Endodermal cell (in vitro differentiated cells): ENCODE results near the gene ZNF729. TPM values are rescaled to one million over a fixed set of nuclear protein-coding genes. Genes with fewer than 3 reads are reported as not detected.

Source experiments
- DNase-seq: peaks from one replicate; pipeline ENCODE4 v3.0.0-alpha.2; 2017
- H3K27ac ChIP-seq: 2 replicates; pipeline ENCODE4 v1.5.1; 2013; ENCODE audit warnings: mild to moderate bottlenecking, low read depth, low read length, moderate library complexity
- H3K27me3 ChIP-seq: 2 replicates; pipeline ENCODE4 v1.6.1; 2013; ENCODE audit warnings: mild to moderate bottlenecking, low read length, moderate library complexity; ENCODE audit not compliant: insufficient read depth, control insufficient read depth, poor library complexity, severe bottlenecking
- H3K36me3 ChIP-seq: 2 replicates; pipeline ENCODE4 v1.7.0; 2013; ENCODE audit warnings: mild to moderate bottlenecking, low read length, moderate library complexity; ENCODE audit not compliant: control insufficient read depth, insufficient read depth
- H3K4me1 ChIP-seq: one replicate; pipeline ENCODE4 v1.7.0; 2013; ENCODE audit warnings: low read length; ENCODE audit not compliant: control insufficient read depth, insufficient read depth
- H3K4me3 ChIP-seq: 2 replicates; pipeline ENCODE4 v1.5.1; 2013; ENCODE audit warnings: mild to moderate bottlenecking, low read length, moderate library complexity
- H3K9ac ChIP-seq: 2 replicates; pipeline ENCODE4 v1.6.1; 2013; ENCODE audit warnings: mild to moderate bottlenecking, low read length, moderate library complexity; ENCODE audit not compliant: poor library complexity, severe bottlenecking; ENCODE audit errors: extremely low read depth
- H3K9me3 ChIP-seq: 2 replicates; pipeline ENCODE4 v1.6.1; 2013; ENCODE audit warnings: mild to moderate bottlenecking, low read length, moderate library complexity; ENCODE audit not compliant: control insufficient read depth
- H3K27ac Mint-ChIP-seq: 2 replicates; pipeline ENCODE4 v1.8.0; 2020; ENCODE audit warnings: mixed read lengths
- H3K27me3 Mint-ChIP-seq: 2 replicates; pipeline ENCODE4 v1.8.0; 2021; ENCODE audit warnings: mild to moderate bottlenecking, mixed read lengths; ENCODE audit not compliant: insufficient read depth
- H3K36me3 Mint-ChIP-seq: 2 replicates; pipeline ENCODE4 v1.8.0; 2020; ENCODE audit warnings: low read depth, mixed read lengths
- H3K4me1 Mint-ChIP-seq: 2 replicates; pipeline ENCODE4 v1.8.0; 2020; ENCODE audit warnings: mixed read lengths
- H3K4me3 Mint-ChIP-seq: 2 replicates; pipeline ENCODE4 v1.8.0; 2020; ENCODE audit warnings: mild to moderate bottlenecking, moderate library complexity, mixed read lengths
- H3K9me3 Mint-ChIP-seq: 2 replicates; pipeline ENCODE4 v1.8.0; 2020; ENCODE audit warnings: mild to moderate bottlenecking, mixed read lengths
- CTCF ChIP-seq: fragments of 200-600 bp; sonication (generic); conservative IDR thresholded peaks from 2 replicates; pipeline ENCODE4 v1.5.0; 2021; ENCODE audit warnings: antibody characterized with exemption, mild to moderate bottlenecking
- WGBS, 2 experiments: methylation state at CpG; one replicate each; pipeline versions ENCODE4 v1.1.5 to v1.1.7; 2013; ENCODE audit warnings: missing lambda C conversion rate in 2 of 2, mixed read lengths in 1 of 2; ENCODE audit not compliant: insufficient coverage in 1 of 2, insufficient read length in 1 of 2; 5-methylcytosine and 5-hydroxymethylcytosine counted together
- total RNA-seq, 2 donors: library from RNA; stranded (reverse); fragmentation: NEBNext Ultra II Directional in 1 of 2; extraction: Animal tissue kit (Norgen Biotek cat#: 25700) in 1 of 2; gene quantifications; 2 replicates in 1 of 2; 3 replicates in 1 of 2; pipeline ENCODE4 v1.2.1, GENCODE V29; 2021

The ZNF729 gene
- total RNA-seq, 2 donors from 2014 or later: not detected

- Histone ChIP-seq H3K27ac (no peak overlapping the region), H3K9ac (no peak overlapping the region), H3K4me1 (no peaks in the 10 kb centered on the region), H3K27me3 (no peaks in the 10 kb centered on the region), H3K9me3 (peaks cover 92% of the 10 kb centered on the region), H3K36me3 (no peaks in the 10 kb centered on the region), H3K4me3 (no peak overlapping the region)
- Mint-ChIP-seq H3K9me3 (peaks cover 98% of the 10 kb centered on the region), H3K4me3 (no peak overlapping the region), H3K27me3 (no peaks in the 10 kb centered on the region), H3K4me1 (no peaks in the 10 kb centered on the region), H3K36me3 (no peaks in the 10 kb centered on the region), H3K27ac (no peak overlapping the region)
- 74 to 85% methylated on average over 3 of the region's 3 CpGs for WGBS, 2 experiments
- no peak for DNase-seq
- TF ChIP-seq CTCF: no peak
These were observed 45.3 kb downstream of the ZNF729 start for GRCh38 chr19:22331521-22331920.

GRCh38 chr19:22332924-22333323, 46.7 kb downstream of the ZNF729 start:
- H3K4me1 ChIP-seq: no peaks in the 10 kb centered on the region
- Mint-ChIP-seq H3K27me3 (no peaks in the 10 kb centered on the region), H3K4me1 (no peaks in the 10 kb centered on the region), H3K36me3 (no peaks in the 10 kb centered on the region), H3K4me3 (no peak overlapping the region), H3K9me3 (peaks cover 96% of the 10 kb centered on the region), H3K27ac (no peak overlapping the region)
- H3K9ac ChIP-seq: no peak overlapping the region
- no peaks in the 10 kb centered on the region for H3K27me3 ChIP-seq
- no peak overlapping the region for H3K4me3 ChIP-seq
- TF ChIP-seq CTCF: no peak
- no peak for DNase-seq
- no peaks in the 10 kb centered on the region for H3K36me3 ChIP-seq
- H3K27ac ChIP-seq: no peak overlapping the region
- H3K9me3 ChIP-seq: peaks cover 79% of the 10 kb centered on the region

GRCh38 chr19:22335716-22336115, 49.5 kb downstream of the ZNF729 start:
- H3K9me3 Mint-ChIP-seq: peaks cover 97% of the 10 kb centered on the region

More at GRCh38 chr19:22335716-22336115, 49.5 kb downstream of the ZNF729 start:
- peaks cover 74% of the 10 kb centered on the region for H3K9me3 ChIP-seq
- no peaks in the 10 kb centered on the region for H3K36me3 ChIP-seq
- Mint-ChIP-seq H3K4me3 (no peak overlapping the region), H3K4me1 (no peaks in the 10 kb centered on the region), H3K27me3 (no peaks in the 10 kb centered on the region), H3K27ac (no peak overlapping the region), H3K36me3 (no peaks in the 10 kb centered on the region)
- no peak overlapping the region for H3K4me3 ChIP-seq
- no peaks in the 10 kb centered on the region for H3K27me3 ChIP-seq
- no peaks in the 10 kb centered on the region for H3K4me1 ChIP-seq
- no peak for TF ChIP-seq CTCF
- no peak for DNase-seq
- H3K27ac ChIP-seq: no peak overlapping the region
- 56 to 83% methylated on average over 1 to 2 of the region's 2 CpGs for WGBS, 2 experiments
- no peak overlapping the region for H3K9ac ChIP-seq
